K562 (cell line): ENCODE measurements around the gene ZNF865. TPM values are rescaled to one million over a fixed set of nuclear protein-coding genes. Genes with fewer than 3 reads are reported as not detected.

Source experiments
- CBX1 ChIP-seq: sonication (generic); IDR thresholded peaks from 2 replicates; pipeline ENCODE4 v1.6.1; 2016; ENCODE audit warnings: antibody characterized with exemption, low read depth, mild to moderate bottlenecking
- CBX8 ChIP-seq: fragments of 200-600 bp; sonication (generic); IDR thresholded peaks from 2 replicates; pipeline ENCODE4 v1.6.1; 2012; ENCODE audit warnings: borderline replicate concordance, mixed run types, low read depth, mild to moderate bottlenecking, moderate library complexity, mixed read lengths, low read length, control low read depth, inconsistent platforms; ENCODE audit not compliant: poor library complexity, severe bottlenecking; ENCODE audit errors: extremely low read depth
- CEBPZ ChIP-seq: fragments of 150-350 bp; IDR thresholded peaks from 2 replicates; pipeline ENCODE4 v1.6.1; 2014; ENCODE audit warnings: low read depth, mild to moderate bottlenecking, low read length, borderline replicate concordance
- CREBBP ChIP-seq: IDR thresholded peaks from one replicate; pipeline ENCODE4 v1.6.1; 2012; ENCODE audit warnings: low read depth, mild to moderate bottlenecking, control low read depth, inconsistent platforms, low read length
- DEAF1 ChIP-seq: fragments of 450-650 bp; formaldehyde crosslinking; IDR thresholded peaks from 2 replicates; pipeline ENCODE4 v1.4.0; 2020; ENCODE audit warnings: mild to moderate bottlenecking, moderate library complexity
- DLX4 ChIP-seq: fragments of 250-450 bp; sonication (Bioruptor Pico); IDR thresholded peaks from 2 replicates; pipeline ENCODE4 v1.6.1; 2021; ENCODE audit warnings: mild to moderate bottlenecking
- FOXJ2 ChIP-seq: fragments of 200-800 bp; sonication (Bioruptor generic); IDR thresholded peaks from 2 replicates; pipeline ENCODE4 v1.6.1; 2016; ENCODE audit warnings: missing genetic modification characterization, missing compliant biosample characterization
- GTF2E2 ChIP-seq: fragments of 200-800 bp; sonication (Bioruptor generic); IDR thresholded peaks from 2 replicates; pipeline ENCODE4 v1.6.1; 2016; ENCODE audit warnings: missing genetic modification characterization, missing compliant biosample characterization
- HMBOX1 ChIP-seq: sonication (generic); IDR thresholded peaks from 2 replicates; pipeline ENCODE4 v1.6.1; 2016
- MYNN ChIP-seq, 2 experiments: sonication (generic); formaldehyde crosslinking in 1 of 2; IDR thresholded peaks; 2 replicates each; pipeline versions ENCODE4 v1.5.0 to v1.6.1; 2016 to 2020; ENCODE audit warnings: antibody characterized with exemption in 1 of 2, missing genetic modification reagents in 1 of 2
- POLR3G ChIP-seq: IDR thresholded peaks from 2 replicates; pipeline ENCODE4 v1.6.1; 2011; ENCODE audit not compliant: insufficient read length, insufficient replicate concordance; ENCODE audit errors: extremely low read depth
- SFPQ ChIP-seq: fragments of 200-400 bp; formaldehyde crosslinking; IDR thresholded peaks from 2 replicates; pipeline ENCODE4 v1.6.1; 2017; ENCODE audit warnings: mild to moderate bottlenecking, low read depth, low read length, moderate library complexity
- SRSF1 ChIP-seq: fragments of 200-400 bp; formaldehyde crosslinking; IDR thresholded peaks from 2 replicates; pipeline ENCODE4 v1.6.1; 2017; ENCODE audit warnings: mild to moderate bottlenecking, low read depth, low read length, moderate library complexity
- ZBTB9 ChIP-seq: fragments of 450-650 bp; formaldehyde crosslinking; IDR thresholded peaks from 2 replicates; pipeline ENCODE4 v1.4.0; 2020; ENCODE audit warnings: mild to moderate bottlenecking, moderate library complexity
- ZNF133 ChIP-seq: fragments of 250-450 bp; sonication (Bioruptor Pico); IDR thresholded peaks from 2 replicates; pipeline ENCODE4 v1.4.0; 2020; ENCODE audit warnings: mild to moderate bottlenecking
- ZNF830 ChIP-seq: fragments of 250-450 bp; sonication (Bioruptor Pico); IDR thresholded peaks from 2 replicates; pipeline ENCODE4 v1.5.0; 2021; ENCODE audit warnings: mild to moderate bottlenecking
- polyA plus RNA-seq, 8 experiments: library from polyadenylated mRNA; depleted of rRNA in 4 of 8; stranded (reverse) in 5 of 8; unstranded in 3 of 8; fragments of >200 nt; fragmentation: Nextera tagmentation in 2 of 8; fragmentation: Illumina TruSeq in 1 of 8; extraction: Ambion mirVana in 2 of 8; extraction: Trizol in 1 of 8; gene quantifications; 2 replicates each; pipeline versions ENCODE4 v1.2.1 to v1.2.3, GENCODE V29; 2011 to 2014; ENCODE audit warnings: inconsistent platforms in 1 of 8, missing spikeins in 1 of 8
- total RNA-seq, 7 experiments: library from RNA; depleted of rRNA in 6 of 7; stranded (reverse); fragments of >200 nt in 6 of 7; fragmentation: Illumina TruSeq in 2 of 7; extraction: Trizol in 2 of 7; gene quantifications; 2 replicates each; pipeline versions ENCODE4 v1.2.1 to v1.2.3, GENCODE V29; 2011 to 2021; ENCODE audit warnings: low replicate concordance in 1 of 7

Gene ZNF865
- total and polyA plus RNA-seq, 9 of the 15 experiments (the other 6 are each of a cell fraction or from before 2014, with no cell fraction given) = 0.40 to 18.8 (median 1.6) TPM; not detected in 2

GRCh38 chr19:55654323-55654867, 48.9 kb downstream of the ZNF865 start (continued):
- TF ChIP-seq SRSF1 (no peak), ZNF830 (CRISPR knock-in tag) (no peak), CEBPZ (no peak), DEAF1 (peak; percentile 100), ZBTB9 (CRISPR knock-in tag) (no peak), SFPQ (no peak), HMBOX1 (no peak), FOXJ2 (tag) (no peak), MYNN (IDR thresholded peaks at IDR 0.05) (no peak), MYNN (CRISPR knock-in tag; IDR thresholded peaks at IDR 0.05) (no peak), POLR3G (no peak), CBX8 (no peak), CREBBP (no peak), DLX4 (CRISPR knock-in tag) (no peak), GTF2E2 (tag) (no peak), CBX1 (peak; percentile 62; the same call in 1 of the 2 replicates), ZNF133 (CRISPR knock-in tag) (no peak)
